Astrocyte of the cerebellum (primary cell): ENCODE results near the gene ADAM33.

Experiments used
- DNase-seq: peaks from one replicate; pipeline ENCODE4 v3.0.0-alpha.2; 2011; ENCODE audit warnings: low read depth
- H3K4me3 ChIP-seq: 2 replicates; pipeline ENCODE4 v1.5.1; 2011; ENCODE audit warnings: mild to moderate bottlenecking, low read depth, low read length, moderate library complexity
- in situ Hi-C: cut with HindIII; loops from 2 replicates; pipeline ENCODE4 v1.10.0; 2017; ENCODE audit warnings: low sequenced_read_pairs
- TF ChIP-seq, protein P1 (sequence below): IDR thresholded peaks from 2 replicates; pipeline ENCODE4 v1.5.1; 2012; ENCODE audit warnings: low read length, low read depth, moderate library complexity, mild to moderate bottlenecking; ENCODE audit errors: missing control alignments

The ADAM33 gene

DNA sequence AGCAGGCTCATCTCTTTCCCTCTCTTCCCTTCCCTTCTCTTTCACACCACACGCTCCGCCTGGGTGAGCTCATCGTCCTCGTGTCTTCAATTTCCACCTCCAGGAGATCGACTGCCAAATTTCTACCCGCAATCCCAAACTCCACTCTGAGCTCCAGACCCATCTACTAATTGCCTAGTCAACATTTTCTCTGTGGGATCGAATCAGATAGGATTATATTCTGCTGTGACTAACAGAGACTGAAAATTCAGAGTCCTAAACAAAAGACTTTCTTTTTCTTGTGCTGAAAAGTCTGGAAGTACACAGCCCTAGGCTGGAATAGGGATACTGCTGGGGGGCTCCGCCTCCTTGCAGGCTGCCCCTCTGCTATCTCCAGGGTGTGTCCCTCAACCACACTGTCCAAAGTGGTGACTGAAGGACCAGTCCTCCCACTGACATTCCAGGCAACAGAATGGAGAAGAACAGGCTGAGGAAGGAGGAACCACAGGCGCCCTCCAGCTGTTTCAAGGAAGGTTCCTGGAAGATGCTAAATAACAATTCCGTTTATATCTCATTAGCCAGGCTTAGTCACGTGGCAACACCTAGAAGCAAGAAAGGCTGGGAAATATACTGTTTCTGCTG, 45.7 kb upstream of the ADAM33 start:
- TF ChIP-seq, protein P1, sequence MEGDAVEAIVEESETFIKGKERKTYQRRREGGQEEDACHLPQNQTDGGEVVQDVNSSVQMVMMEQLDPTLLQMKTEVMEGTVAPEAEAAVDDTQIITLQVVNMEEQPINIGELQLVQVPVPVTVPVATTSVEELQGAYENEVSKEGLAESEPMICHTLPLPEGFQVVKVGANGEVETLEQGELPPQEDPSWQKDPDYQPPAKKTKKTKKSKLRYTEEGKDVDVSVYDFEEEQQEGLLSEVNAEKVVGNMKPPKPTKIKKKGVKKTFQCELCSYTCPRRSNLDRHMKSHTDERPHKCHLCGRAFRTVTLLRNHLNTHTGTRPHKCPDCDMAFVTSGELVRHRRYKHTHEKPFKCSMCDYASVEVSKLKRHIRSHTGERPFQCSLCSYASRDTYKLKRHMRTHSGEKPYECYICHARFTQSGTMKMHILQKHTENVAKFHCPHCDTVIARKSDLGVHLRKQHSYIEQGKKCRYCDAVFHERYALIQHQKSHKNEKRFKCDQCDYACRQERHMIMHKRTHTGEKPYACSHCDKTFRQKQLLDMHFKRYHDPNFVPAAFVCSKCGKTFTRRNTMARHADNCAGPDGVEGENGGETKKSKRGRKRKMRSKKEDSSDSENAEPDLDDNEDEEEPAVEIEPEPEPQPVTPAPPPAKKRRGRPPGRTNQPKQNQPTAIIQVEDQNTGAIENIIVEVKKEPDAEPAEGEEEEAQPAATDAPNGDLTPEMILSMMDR, result no peak
- in situ Hi-C loops, result no loop called here
- H3K4me3 ChIP-seq, result no peak overlapping the region
- peak; percentile 32 for DNase-seq

DNA sequence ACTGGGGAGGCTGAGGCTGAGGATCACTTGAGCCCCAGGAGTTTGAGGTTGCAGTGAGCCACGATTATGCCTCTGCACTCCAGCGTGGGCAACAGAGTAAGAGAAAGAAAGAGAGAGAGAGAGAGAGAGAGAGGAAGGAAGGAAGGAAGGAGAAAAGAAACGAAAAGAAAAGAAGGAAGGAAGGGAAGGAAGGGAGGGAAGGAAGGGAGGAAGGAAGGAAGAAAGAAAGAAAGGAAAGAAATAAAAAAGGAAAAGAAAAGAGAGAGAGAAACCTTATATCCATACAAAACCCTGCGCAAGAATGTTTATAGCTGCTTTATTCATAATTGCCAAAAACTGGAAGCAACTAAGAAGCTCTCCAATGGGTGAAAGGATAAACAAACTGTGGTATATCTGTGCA, 42.5 kb upstream of the ADAM33 start:
- in situ Hi-C loops, result no loop called here
- no peak for DNase-seq
- H3K4me3 ChIP-seq, result no peak overlapping the region
- TF ChIP-seq, protein P1, result no peak

DNA sequence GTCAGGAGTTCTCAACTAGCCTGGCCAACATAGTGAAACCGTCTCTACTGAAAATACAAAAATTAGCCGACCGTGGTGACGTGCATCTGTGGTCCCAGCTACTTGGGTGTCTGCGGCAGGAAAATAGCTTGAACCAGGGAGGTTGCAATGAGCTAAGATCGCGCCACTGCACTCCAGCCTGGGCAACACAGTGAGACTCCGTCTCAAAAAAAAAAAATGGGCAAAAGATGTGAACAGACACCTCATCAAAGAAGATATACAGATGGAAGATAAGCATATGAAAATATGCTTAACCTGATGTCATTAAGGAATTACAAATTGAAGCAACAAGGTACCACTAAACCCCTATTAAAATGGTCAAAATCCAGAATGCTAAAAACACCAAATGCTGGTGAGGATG, 41.5 kb upstream of the ADAM33 start:
- no peak for DNase-seq
- in situ Hi-C loops, result no loop called here
- TF ChIP-seq, protein P1, result no peak
- H3K4me3 ChIP-seq, result no peak overlapping the region

DNA sequence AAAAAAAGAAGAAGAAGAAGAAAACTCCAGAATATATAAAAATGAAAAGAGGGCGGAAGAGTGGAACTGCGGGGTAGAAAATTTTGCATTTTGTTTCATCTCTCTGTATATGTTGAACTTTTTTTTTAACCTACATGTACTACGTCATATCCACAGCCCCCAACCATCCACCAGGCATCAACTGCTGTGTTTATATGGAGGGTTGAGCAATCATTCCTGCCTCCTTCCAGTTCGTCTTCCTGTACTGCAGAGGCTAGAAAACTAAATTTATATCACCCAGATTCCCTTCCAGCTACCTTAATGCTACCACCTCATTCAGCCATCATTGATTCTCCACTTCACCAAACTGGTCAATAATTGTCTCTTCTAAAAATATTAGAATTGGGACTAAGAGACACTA, 40.1 kb upstream of the ADAM33 start:
- in situ Hi-C loops, result no loop called here
- H3K4me3 ChIP-seq, result no peak overlapping the region
- TF ChIP-seq, protein P1, result no peak
- DNase-seq, result no peak

DNA sequence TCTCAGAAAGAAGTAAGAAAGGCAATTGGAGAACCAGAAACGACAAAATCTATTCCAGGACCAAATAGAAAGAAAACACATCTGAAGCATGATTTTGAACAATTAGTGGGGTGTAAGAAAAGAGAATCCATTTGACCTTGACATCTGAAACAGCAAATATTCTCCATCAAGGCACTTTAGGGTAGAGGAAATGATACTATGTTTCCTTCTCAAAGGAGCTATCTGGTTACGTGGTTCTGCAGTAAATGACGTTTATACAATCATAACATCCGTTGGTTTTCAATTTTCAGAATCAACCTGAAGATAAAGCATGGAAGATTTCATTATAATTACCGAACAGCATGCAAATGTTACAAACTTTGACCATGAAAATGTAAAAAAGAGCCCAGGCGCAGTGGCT, 38.8 kb upstream of the ADAM33 start:
- in situ Hi-C loops, result no loop called here
- no peak overlapping the region for H3K4me3 ChIP-seq
- DNase-seq, result no peak
- TF ChIP-seq, protein P1, result no peak

DNA sequence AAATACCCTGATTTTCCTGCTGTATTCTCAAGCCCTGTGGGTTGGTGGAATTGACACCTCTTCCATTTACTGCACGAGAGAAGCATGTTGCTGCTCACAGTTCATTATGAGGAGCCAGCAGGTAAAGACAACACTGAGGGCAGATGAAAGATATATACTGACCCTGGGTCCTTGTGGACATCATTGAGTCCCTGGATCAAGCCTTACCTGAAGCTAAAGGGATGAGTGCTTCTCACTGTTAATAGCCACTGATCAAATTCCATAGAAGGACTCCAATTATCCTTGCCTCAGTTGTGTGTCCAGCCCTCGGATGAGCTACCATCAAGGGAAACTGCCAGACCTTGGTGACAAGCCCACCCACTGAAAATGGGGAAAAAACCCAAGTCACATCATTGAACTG, 38.3 kb upstream of the ADAM33 start:
- no peak for DNase-seq
- TF ChIP-seq, protein P1, result no peak
- H3K4me3 ChIP-seq, result no peak overlapping the region
- in situ Hi-C loops, result no loop called here

DNA sequence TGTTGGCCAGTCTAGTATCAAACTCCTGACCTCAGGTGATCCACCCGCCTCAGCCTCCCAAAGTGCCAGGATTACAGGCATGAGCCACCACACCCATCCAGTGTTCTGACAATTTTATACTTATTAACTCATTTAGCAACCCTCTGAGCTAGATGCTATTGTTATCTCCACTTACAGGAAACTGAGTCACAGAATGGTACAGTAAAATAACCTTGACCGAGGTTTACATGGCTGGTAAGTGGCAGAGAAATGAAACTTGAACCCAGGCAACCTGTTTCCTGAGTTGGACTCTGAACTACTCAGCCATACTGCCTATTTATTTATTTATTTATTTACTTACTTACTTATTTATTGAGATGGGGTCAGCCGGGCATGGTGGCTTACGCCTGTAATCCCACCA, 37.2 kb upstream of the ADAM33 start:
- DNase-seq, result no peak
- TF ChIP-seq, protein P1, result no peak
- in situ Hi-C loops, result no loop called here

More for the DNA sequence above, 37.2 kb upstream of the ADAM33 start:
- H3K4me3 ChIP-seq, result no peak overlapping the region
